GM18502 (cell line): ENCODE data around the gene WDR33.

Source experiments
- ATAC-seq: cut with Tn5 transposase; IDR thresholded peaks from one replicate; pipeline ENCODE4 v1.9.1; 2021; ENCODE audit warnings: mild to moderate bottlenecking; ENCODE audit not compliant: unreplicated experiment, poor library complexity

The WDR33 gene

DNA sequence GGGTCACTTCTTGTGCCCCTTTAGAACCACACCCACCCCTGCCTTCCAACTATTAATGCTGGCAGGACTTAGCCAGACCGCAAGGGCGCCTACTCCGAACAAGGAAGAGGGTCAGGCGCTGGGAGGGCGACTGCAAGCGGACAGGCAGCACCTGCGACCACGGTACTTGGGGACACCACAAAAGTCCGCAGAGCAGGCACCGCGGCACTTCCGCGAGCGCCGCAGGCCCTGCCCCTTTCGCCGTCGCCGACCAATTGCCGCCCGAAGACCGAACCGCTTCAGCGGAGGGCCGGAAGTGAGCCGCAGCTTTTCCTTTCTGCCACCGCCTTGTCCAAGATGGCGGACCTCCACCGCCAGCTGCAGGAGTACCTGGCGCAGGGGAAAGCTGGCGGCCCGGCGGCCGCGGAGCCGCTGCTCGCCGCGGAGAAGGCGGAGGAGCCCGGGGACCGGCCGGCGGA lies 109.7 kb downstream of the WDR33 start, which contains the start of gene SFT2D3:
Gene SFT2D3 (plus strand): TSS at position 305 of the 458 bp plus-strand sequence. CDS start 32 bp downstream, at position 337.
- peak; percentile 68 for ATAC-seq

GRCh38 chr2:127700527-127701192 lies 110.3 kb downstream of the WDR33 start:
- peak; percentile 71 for ATAC-seq

DNA sequence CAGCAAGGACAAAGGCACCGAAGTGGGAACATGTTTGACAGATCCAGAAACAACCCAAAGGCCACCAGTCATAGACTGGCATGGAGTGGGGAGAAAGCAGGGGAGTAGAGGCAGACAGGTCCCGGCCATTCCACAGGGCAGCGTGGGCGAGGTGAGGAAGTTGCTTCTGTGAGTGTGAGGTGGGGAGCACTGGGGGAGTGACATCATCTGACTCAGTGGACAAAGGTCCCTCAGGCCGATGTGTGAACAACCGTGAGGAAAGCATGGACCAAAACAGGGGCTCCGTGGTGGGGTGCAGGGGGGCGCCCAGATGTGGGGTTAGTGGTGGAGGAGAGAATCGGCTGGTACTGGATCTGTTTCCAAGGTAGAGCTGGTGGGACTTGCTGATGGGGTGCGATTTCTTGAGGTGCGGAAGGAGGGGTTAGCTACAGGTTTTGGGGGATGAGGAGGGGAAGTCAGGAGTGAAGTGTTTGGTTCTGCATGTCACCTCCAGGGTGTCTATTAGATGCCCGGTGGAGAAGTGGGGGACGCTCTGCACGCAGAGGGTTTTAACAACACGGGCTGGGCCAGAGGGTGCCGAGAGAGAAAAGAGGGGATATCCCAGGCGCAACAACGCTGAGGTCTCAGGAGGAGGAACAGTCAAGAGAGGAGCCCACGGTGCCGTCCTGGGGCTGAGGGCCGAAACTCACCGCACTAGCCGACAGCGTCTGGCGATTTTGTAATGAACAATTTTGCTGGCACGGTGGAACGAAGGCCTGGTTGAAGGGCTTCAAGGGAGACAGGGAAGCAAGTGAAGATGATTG lies 112.2 kb downstream of the WDR33 start:
- ATAC-seq: no peak

DNA sequence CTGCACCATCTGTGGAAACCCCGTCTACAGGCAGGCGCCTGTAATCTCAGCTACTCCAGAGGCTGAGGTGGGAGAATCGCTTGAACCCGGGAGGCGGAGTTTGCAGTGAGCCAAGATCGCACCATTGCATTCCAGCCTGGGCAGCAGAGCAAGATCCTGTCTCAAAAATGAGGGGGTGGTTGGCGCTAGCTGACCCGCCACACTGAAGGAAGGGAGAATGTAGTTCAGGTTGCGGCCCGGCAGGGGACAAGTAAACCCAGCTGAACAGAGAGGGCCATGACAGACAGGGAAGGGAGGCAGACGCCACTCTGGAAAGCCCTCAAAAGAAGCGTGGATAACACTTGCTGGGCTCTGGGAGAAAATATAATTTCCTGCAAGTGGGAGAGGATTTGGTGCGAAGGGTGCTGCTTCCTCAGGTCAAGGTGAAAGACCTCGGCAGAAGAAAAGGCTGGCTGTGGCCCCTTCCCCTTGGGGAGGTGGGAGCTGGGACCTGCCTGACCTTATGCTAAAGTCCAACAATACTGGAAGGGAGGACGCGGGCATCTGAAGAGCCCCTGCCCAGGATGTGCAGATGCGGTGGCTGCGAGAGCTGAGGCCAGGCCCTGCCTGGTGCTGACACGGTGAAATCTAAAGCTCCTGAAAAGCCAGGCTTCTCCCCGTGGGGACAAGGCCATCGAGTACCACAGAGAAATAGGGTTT lies 113.3 kb downstream of the WDR33 start:
- no peak for ATAC-seq

GRCh38 chr2:127695491-127696472 lies 115.2 kb downstream of the WDR33 start:
- no peak for ATAC-seq

DNA sequence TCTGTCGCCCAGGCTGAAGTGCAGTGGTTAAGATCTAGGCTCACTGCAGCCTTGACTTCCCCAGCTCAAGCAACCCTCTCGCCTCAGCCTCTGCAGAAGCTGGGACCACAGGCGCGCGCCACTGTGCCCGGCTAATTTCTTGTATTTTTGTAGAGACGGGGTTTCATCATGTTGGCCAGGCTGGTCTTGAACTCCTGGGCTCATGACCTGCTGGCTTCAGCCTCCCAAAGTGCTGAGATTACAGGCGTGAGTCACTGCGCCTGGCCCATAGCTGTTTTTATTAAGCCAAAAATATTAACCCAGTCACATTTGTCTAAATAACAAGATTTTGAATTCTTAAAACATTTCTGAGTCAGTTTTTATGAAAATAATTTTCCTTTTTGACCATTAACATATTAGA lies 116.0 kb downstream of the WDR33 start:
- no peak for ATAC-seq

GRCh38 chr2:127690696-127691095 lies 120.3 kb downstream of the WDR33 start:
- no peak for ATAC-seq

DNA sequence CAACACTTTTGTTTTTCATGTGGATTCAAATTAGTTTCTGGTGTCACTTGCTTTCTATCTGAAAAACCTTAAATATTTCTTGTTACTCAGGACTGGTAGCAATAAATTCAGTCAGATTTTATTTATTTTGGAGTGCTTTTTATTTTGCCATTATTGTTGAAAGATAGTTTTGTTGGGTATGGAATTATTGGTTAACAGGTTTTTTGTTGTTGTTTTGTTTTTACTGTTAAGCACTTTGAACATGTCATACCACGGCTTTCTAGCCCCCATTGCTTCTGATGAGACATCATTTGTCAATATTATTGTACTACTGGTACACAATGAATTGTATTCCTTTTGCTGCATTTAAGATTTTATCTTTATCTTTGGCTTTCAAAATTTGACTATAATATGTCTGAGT lies 122.6 kb downstream of the WDR33 start:
- ATAC-seq: no peak

DNA sequence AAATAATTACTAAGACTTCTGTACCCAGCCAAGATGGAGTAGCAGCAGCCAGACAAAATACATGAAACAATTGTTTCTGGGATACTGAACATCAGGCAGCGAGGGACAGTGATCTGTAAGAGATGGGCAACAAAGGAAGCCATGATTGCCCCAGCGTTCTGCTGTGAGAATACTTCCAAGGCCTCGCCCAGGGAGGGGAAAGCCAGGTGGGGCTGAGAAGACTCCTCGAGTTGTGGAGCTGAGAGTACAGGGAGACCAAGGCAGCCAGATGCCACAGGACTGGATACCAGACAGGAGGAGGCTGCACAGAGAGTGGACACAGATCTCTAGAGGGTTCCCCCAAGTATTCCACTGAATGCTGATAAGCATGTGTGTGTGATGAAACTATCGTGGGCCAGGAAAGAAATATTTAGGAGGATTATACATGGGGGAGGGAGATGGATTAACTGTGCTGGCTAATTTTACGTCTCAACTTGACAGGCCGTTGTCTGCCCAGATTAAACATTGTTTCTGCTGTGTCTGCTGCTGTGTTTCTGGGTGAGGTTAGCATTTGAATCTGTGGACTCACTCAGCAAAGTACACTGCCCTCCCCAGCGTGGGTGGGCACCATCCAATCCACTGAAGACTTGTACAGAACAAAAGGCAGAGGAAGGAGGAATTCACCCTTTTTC lies 125.4 kb downstream of the WDR33 start:
- no peak for ATAC-seq

GRCh38 chr2:127683757-127684156 lies 127.2 kb downstream of the WDR33 start:
- no peak for ATAC-seq

- no peak for ATAC-seq
Observed at GRCh38 chr2:127683056-127683455, 127.9 kb downstream of the WDR33 start.

GRCh38 chr2:127681976-127682857 lies 128.8 kb downstream of the WDR33 start:
- ATAC-seq: no peak

GRCh38 chr2:127681288-127681804 lies 129.6 kb downstream of the WDR33 start:
- no peak for ATAC-seq

DNA sequence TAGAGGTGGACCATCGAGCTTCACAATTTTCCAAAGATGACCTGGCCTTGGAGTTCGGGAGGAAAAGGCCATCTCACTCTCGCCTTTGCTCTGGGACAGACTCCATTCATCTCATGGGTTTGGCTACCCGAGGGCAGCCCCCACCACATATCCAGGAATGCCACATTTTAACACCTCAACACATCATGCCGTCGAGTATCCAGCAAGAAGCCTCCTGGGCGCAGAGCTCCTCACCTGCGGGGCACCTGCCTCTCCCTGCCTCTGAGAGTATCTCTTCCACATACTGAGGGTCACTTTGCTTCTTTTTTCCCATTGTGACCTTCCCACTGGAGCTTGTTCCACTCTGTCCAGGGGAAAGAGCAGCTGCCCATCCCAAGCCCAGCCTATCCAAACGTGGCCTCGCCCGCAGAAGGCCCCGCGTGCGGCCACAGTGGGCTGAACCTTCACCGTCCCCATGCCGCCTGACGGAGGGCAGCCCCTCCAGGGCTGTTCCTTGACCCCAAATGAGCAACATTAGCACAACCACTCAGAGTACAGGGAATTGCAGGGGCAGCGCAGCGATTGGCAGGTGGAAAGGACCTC lies 130.2 kb downstream of the WDR33 start:
- no peak for ATAC-seq

DNA sequence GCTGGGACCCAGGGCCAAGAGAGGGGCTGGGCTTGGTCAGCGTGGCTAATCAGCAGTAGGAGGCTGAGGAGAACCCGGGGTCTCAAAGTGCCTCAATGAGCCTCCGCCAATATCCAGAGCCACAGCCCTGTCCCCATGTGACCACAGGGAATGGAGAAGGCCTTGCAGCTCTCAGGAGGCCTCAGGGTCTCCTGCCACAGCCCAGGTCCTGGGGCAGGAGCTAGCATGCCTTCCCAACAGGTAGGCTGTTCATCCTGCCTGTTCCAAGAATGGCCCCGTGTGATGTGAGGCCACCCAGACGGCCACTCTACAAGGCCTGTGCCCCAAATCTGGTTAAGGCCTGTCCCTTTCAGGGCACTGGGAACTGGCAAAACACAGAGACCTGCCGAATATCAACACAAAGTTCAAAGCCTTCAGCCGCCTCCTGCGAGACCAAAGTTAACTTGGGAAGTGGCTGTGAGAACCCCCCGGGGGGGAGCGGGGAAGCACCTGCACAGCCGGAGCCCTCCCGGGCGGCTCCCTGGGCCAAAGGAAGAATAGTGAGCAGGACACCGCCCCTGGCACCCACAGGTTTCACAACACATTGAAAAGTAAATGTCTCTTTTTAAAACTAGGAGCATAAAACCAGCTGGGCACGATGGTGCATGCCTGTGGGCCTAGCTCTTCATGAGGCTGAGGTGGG lies 131.2 kb downstream of the WDR33 start:
- no peak for ATAC-seq

GRCh38 chr2:127678991-127679390 lies 132.0 kb downstream of the WDR33 start:
- no peak for ATAC-seq

DNA sequence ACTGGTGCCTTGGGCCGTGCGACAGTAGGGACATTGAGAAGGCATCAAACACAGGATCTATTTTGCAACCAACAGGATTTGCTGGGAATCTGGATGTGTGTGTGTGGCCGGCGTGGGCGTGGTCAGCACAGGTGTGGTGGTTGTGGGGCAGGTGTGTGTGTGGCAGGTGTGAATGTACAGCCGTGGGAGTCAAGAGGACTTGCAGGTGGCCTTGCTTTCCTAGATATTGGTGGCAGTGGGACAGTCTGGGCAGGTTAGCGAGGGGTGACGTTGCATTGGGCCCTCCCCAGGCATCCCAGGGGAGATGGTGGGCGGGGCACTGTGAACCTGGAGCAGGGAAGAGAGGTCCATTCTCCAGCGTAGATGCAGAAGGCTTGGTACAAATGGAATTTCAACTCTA lies 132.4 kb downstream of the WDR33 start:
- ATAC-seq: no peak
